Fibroblast of pulmonary artery (primary cell): ENCODE results near the gene CUX1.
"Not testable (repeated sequence)": the region's sequence is repeated elsewhere in the genome, so short reads cannot be mapped to it uniquely, and the experiment has no call there.

Source experiments
- DNase-seq: peaks from one replicate; pipeline ENCODE4 v3.0.0-alpha.2; 2010; ENCODE audit warnings: low read depth
- H3K4me3 ChIP-seq: replicated peaks from 2 replicates; pipeline ENCODE4 v1.5.1; 2011; ENCODE audit warnings: low read depth, mild to moderate bottlenecking, control low read depth, low read length, moderate library complexity
- TF ChIP-seq, protein P1 (sequence below): IDR thresholded peaks from 2 replicates; pipeline ENCODE4 v1.5.1; 2011; ENCODE audit warnings: mild to moderate bottlenecking, control low read depth, low read length, inconsistent platforms; ENCODE audit errors: missing control alignments

The CUX1 gene

DNA sequence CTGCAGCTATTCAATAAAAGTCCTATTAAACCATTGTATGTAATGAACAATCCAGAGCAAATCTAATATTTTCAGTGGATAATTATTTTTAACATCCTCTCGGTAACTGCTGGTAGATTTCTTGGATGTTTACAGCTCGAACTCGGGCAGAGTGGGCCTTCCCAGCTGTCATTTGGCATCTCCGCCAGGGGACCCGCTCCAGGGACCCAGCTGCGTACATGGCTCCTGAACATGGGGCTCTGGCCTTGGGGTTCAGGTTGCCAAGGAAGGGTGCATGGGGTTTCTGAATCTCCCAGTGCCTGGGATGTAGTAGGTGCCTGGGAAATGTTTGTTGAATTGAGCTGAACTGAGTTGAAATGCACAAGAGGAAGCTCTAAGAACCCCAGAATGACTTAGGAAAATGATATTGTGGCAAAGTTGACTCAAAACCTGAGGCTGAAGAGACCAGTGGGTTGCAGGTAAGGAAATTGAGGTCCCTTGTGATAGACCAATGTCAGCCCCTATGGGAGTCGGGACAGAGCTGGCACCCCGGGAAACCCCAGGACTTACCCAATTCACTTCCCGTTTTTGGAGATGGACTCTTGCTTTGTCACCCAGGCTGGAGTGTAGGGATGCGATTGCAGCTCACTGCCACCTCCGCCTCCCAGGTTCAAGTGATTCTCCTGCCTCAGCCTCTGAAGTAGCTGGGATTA is 228.4 kb downstream of the CUX1 start:
- TF ChIP-seq, protein P1, sequence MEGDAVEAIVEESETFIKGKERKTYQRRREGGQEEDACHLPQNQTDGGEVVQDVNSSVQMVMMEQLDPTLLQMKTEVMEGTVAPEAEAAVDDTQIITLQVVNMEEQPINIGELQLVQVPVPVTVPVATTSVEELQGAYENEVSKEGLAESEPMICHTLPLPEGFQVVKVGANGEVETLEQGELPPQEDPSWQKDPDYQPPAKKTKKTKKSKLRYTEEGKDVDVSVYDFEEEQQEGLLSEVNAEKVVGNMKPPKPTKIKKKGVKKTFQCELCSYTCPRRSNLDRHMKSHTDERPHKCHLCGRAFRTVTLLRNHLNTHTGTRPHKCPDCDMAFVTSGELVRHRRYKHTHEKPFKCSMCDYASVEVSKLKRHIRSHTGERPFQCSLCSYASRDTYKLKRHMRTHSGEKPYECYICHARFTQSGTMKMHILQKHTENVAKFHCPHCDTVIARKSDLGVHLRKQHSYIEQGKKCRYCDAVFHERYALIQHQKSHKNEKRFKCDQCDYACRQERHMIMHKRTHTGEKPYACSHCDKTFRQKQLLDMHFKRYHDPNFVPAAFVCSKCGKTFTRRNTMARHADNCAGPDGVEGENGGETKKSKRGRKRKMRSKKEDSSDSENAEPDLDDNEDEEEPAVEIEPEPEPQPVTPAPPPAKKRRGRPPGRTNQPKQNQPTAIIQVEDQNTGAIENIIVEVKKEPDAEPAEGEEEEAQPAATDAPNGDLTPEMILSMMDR, result no peak
- DNase-seq, result no peak
- H3K4me3 ChIP-seq, result peak overlapping the region; percentile 19

DNA sequence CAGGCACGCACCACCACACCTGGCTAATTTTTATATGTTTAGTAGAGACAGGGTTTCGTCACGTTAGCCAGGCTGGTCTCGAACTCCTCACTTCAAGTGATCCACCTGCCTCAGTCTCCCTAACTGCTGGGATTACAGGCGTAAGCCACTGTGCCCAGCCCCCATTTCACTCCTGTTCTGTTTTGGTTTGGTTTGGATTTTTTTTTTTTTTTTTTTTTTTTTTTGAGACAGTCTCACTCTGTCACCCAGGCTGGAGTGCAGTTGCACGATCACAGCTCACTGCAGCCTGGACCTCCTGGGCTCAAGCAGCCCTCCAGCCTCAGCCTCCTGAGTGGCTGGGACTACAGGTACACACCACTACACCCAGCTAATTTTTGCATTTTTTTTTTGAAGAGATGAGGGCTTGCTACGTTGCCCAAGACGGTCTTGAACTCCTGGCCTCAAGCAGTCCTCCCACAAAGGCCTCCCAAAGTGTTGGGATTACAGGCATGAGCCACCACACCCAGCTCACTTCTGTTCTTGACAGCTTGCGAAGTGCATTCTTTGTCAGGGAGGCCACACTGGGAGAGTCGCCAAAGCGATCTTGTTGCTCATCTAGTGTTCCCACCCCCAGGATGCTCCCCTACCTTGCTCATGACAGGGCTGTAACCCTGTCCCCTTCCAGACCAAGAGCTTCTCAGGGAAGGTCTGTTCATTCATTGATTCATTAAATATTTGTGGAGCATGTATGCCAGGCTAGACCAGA is 229.1 kb downstream of the CUX1 start:
- DNase-seq, result no peak
- TF ChIP-seq, protein P1, result no peak
- H3K4me3 ChIP-seq, result no peak overlapping the region

DNA sequence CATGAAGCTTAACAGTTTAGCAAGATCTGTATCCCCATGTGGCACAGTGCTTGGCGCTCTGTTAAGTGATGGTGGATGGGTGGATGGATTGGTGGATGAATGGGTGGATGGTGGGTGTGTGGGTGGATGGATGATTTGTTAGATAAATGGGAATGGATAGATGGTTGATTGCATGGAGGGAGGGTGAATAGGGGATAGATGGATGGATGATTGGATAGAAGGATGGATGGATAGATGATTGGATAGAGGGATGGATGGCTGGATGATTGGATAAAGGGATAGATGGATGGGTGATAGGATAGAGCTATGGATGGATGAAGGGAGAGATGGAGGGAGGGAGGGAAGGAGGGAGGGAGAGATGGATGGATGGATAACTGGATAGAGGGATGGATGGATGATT is 229.7 kb downstream of the CUX1 start:
- TF ChIP-seq, protein P1, result no peak
- H3K4me3 ChIP-seq, result no peak overlapping the region
- no peak for DNase-seq

DNA sequence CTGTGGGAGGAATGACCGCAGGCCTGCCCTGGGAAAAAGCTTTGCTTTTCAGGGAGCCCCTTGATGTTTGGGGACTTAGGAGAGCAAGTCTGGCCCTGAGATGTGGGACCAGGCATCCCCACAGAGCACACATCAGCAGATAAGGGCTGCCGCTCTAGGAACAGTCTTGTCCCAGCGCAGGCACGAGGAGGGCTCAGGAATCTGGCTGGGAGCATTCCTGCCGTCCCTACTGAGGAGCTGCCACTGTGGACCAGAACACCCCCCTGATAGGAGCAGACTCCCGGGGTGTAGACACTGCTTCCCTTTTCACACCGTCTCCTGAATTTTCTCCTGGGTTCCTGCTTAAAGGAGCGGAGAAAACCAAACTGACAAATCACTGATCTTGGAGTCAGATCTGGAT is 232.3 kb downstream of the CUX1 start:
- no peak for DNase-seq
- TF ChIP-seq, protein P1, result no peak
- no peak overlapping the region for H3K4me3 ChIP-seq

DNA sequence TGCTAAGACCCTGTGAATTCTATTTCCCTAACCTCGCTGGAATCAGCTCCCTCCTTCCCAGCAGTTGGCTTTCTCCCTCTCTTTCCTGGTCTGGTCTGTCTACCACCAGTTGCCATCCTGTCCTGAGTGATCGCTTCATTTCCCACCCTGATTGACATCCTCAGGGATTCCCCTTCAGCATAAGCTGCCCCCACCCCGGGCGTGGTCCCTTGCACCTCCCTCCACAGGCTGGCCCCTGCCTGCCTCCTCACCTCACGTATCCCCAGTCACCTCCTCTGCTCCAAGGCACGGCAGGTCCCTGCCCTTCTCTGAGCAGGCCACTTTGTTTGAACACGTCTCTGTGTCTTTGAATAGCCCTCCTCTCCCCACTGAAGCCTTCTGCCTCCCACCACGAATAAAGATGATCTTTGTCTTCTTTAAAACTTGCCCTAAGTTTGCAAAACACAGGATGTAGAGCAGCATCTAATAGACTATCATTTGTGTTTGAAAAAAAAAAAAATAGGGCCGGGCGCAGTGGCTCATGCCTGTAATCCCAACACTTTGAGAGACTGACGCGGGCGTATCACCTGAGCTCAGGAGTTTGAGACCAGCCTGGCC is 233.5 kb downstream of the CUX1 start:
- no peak overlapping the region for H3K4me3 ChIP-seq
- TF ChIP-seq, protein P1, result no peak
- no peak for DNase-seq

DNA sequence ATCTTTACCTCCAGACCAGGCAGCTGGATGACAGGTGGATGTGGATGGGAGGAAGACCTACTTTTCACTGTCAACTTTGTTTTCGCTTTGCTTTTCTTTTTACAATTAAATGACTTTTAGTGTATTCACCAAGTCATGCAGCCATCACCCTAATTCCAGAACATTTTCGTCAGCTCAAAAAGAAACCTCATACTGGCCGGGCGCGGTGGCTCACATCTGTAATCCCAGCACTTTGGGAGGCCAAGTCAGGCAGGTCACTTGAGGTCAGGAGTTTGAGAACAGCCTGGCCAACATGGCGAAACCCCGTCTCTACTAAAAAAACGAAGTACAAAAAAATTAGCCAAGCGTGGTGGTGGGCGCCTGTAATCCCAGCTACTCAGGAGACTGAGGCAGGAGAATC is 234.3 kb downstream of the CUX1 start:
- H3K4me3 ChIP-seq, DNase-seq: not testable (repeated sequence)

DNA sequence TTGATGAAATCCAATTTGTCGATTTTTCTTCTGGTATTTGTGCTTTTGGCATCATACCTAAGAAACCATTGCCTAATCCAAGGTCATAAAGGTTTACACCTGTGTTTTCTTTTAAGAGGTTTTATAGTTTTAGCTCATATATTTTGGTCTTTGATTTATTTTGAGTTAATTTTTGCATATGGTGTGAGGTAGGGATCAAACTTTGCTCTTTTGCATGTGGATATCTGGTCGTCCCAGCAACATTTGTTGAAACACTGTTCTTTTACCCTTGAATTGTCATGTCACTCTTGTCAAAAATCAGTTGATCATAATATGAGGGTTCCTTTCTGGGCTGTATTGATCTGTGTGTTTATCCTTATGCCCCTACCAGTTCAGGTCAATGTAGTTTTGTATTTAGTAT is 236.7 kb downstream of the CUX1 start:
- no peak for DNase-seq
- no peak overlapping the region for H3K4me3 ChIP-seq
- TF ChIP-seq, protein P1, result no peak
